ENCODE results near the gene AVL9.

DNA sequence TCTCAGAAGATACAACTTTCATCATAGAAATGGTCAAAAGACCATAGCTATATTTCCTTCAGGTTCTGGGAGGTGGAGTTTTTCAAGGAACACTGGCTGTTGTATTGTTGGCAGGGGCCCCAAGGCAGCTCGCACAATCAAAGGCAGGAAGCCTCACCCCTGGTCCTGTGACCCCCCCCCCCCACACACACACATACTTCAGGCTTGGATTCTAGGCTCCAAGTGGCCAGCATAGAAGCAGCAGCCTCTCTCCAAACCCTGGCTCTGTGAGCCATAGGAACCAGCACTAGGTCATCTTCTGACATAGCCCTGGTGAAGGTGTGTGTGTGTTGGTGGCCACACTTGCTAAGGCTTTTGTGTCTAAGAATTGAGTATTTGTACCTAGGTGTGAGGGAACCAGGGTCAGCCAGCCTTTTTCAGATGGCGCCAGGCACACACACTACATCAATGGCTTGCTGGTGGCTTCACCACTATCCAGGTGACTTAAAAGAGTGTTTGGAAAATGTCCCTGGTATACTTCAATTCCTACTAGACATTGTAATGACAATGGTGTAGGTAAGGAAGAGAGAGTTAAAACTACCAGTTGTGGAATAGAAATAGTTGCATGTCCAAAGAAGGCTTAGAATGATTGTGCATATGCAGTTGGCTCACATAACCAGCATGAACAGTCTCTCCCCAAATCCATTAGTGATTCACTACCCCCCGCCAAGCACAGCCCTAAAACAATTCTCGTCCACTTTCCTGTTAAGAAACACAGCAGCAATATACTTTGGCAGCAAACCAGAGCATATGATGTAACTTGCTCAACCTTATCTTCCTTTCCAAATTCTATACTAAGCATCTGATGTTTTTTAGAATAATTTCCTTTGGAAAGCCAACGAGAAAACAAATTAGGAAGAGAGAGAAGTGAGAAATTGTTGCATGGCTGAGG is 91.3 kb downstream of the AVL9 start:
- TF ChIP-seq BDP1 (IDR thresholded peaks at IDR 0.05; ENCODE audit: insufficient read depth, insufficient read length) (no peak), MAFK (IDR thresholded peaks at IDR 0.05; ENCODE audit: low read length) (no peak), BRD4 (IDR thresholded peaks at IDR 0.05) (no peak), CEBPG (CRISPR knock-in tag; IDR thresholded peaks at IDR 0.05) (peak; percentile 40; the same call in 1 of the 2 replicates), CEBPG (tag; conservative IDR thresholded peaks at IDR 0.05 in 1 of 2, IDR thresholded peaks at IDR 0.05 in 1 of 2) (peak; percentile 79 to 91), CSDE1 (IDR thresholded peaks at IDR 0.05) (no peak)

Measured in K562 (cell line).